Uterus (tissue), 4 donors: ENCODE results near the gene APOC3. TPM values are rescaled to one million over a fixed set of nuclear protein-coding genes. Genes with fewer than 3 reads are reported as not detected.

Source experiments
- DNase-seq, 2 donors: peaks; one replicate each; pipeline ENCODE4 v3.0.0-alpha.2; 2019 to 2020
- H3K27ac ChIP-seq, 2 donors: fragments of 200-600 bp; sonication (generic); 1 replicate in 1 of 2; 2 replicates in 1 of 2; pipeline ENCODE4 v1.5.1; 2016 to 2018
- H3K27me3 ChIP-seq, 2 donors: fragments of 200-600 bp; sonication (generic); one replicate each; pipeline ENCODE4 v1.5.1; 2018 to 2019; ENCODE audit warnings: control low read depth in 1 of 2
- H3K36me3 ChIP-seq, 2 donors: fragments of 200-600 bp; sonication (generic); one replicate each; pipeline ENCODE4 v1.5.1; 2019; ENCODE audit warnings: control low read depth in 1 of 2
- H3K4me1 ChIP-seq, 2 donors: fragments of 200-600 bp; sonication (generic); one replicate each; pipeline ENCODE4 v1.5.1; 2018 to 2019; ENCODE audit warnings: control low read depth in 1 of 2
- H3K4me3 ChIP-seq, 2 donors: fragments of 200-600 bp; sonication (generic); 1 replicate in 1 of 2; 2 replicates in 1 of 2; pipeline ENCODE4 v1.5.1; 2018 to 2019; ENCODE audit warnings: mild to moderate bottlenecking in 1 of 2
- H3K9me3 ChIP-seq, 2 donors: fragments of 200-600 bp; sonication (generic); one replicate each; pipeline ENCODE4 v1.5.1; 2019; ENCODE audit warnings: control low read depth in 1 of 2
- CTCF ChIP-seq, 4 experiments: fragments of 200-600 bp in 2 of 4; fragments of 450-650 bp in 2 of 4; sonication (generic) in 2 of 4; IDR thresholded peaks; one replicate each; pipeline ENCODE4 v1.5.1; 2016 to 2019; ENCODE audit warnings: antibody characterized with exemption in 4 of 4, mild to moderate bottlenecking in 2 of 4, moderate library complexity in 1 of 4
- POLR2A ChIP-seq, 2 donors: fragments of 450-650 bp; IDR thresholded peaks; one replicate each; pipeline ENCODE4 v1.6.1; 2016; ENCODE audit warnings: antibody characterized with exemption in 2 of 2, mild to moderate bottlenecking in 1 of 2, moderate library complexity in 1 of 2
- intact Hi-C: fragments of 100-400 bp; cut with DNase I; formaldehyde crosslinking; loops from one replicate; pipeline ENCODE4 v1.15.1; 2023; ENCODE audit warnings: low total_unique reads
- total RNA-seq, 4 donors: library from RNA; depleted of rRNA in 3 of 4; stranded (reverse); fragments of >200 nt in 3 of 4; gene quantifications; one replicate each; pipeline versions ENCODE4 v1.1.0 to v1.2.4, GENCODE V29; 2014 to 2023
- donor health status: DM: yes; HTN: yes; CAD: no.

The APOC3 gene
- total RNA-seq, 4 donors from 2014 or later = 1.2 TPM; not detected in 3

DNA sequence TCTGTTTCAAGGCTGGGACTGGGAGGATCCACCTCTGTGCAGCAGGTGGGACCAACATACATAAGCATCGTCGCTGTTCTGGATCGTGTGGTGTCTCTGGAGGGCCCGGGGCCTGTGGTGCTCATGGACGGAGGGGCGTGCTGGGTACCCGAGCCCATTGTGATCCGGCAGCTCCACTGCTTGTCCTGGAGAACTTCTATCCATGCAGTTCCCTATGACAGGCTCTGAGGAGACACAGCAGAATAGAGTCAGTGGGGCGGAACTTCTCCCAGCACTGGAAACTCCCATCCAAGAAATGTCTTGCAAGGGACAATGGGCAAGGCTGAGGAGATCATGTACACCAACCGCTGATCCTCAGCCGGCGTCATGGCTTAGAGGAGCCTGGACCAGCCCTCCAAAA lies 19.4 kb downstream of the APOC3 start:
- TF ChIP-seq POLR2A (IDR thresholded peaks at IDR 0.05) (no peak), CTCF (IDR thresholded peaks at IDR 0.05) (no peak)
- no peak for DNase-seq
- intact Hi-C loops = no loop called here
- no peaks in the 10 kb centered on the region for H3K27me3 ChIP-seq
- no peak overlapping the region for H3K27ac ChIP-seq
- H3K4me3 ChIP-seq = no peak overlapping the region
- peaks cover 0 to 8% of the 10 kb centered on the region in 2 donors for H3K4me1 ChIP-seq
- no peaks in the 10 kb centered on the region for H3K36me3 ChIP-seq
- H3K9me3 ChIP-seq = no peaks in the 10 kb centered on the region

DNA sequence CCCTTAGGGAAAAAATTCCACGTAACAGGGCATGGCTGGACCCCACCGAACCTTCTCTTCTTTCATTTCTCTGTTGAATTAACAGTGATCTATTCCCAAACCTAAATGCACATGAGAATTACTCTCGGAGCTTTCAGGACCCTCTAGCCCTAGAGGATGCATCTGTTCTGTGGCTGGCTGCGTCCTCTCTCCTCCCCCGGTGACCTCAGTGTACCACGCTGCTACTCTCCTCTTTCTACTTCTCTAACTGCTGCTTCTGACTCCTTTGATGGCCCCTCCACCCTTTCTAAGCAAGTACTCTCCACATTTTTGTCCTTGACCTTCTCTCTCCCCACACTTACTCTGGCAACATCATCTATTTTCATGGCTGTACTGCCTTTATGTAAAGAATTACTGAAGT lies 19.8 kb downstream of the APOC3 start:
- H3K27me3 ChIP-seq = no peaks in the 10 kb centered on the region
- no peak for DNase-seq
- H3K36me3 ChIP-seq = no peaks in the 10 kb centered on the region
- H3K4me1 ChIP-seq = peaks cover 0 to 8% of the 10 kb centered on the region in 2 donors
- H3K9me3 ChIP-seq = no peaks in the 10 kb centered on the region
- no peak overlapping the region for H3K4me3 ChIP-seq
- intact Hi-C loops = no loop called here
- H3K27ac ChIP-seq = no peak overlapping the region
- TF ChIP-seq POLR2A (IDR thresholded peaks at IDR 0.05) (no peak), CTCF (IDR thresholded peaks at IDR 0.05) (no peak)

GRCh38 chr11:116851626-116852025 lies 21.9 kb downstream of the APOC3 start:
- Histone ChIP-seq H3K27ac (peak overlapping the region in 1 of 2 donors; percentile 7), H3K9me3 (no peaks in the 10 kb centered on the region), H3K4me1 (peaks cover 0 to 8% of the 10 kb centered on the region in 2 donors), H3K36me3 (no peaks in the 10 kb centered on the region), H3K27me3 (no peaks in the 10 kb centered on the region), H3K4me3 (no peak overlapping the region)
- TF ChIP-seq CTCF (IDR thresholded peaks at IDR 0.05) = no peak
- TF ChIP-seq POLR2A (IDR thresholded peaks at IDR 0.05) = no peak
- no peak for DNase-seq
- intact Hi-C loops = no loop called here

- no peaks in the 10 kb centered on the region for H3K36me3 ChIP-seq
- no peak overlapping the region for H3K4me3 ChIP-seq
Measured at GRCh38 chr11:116852261-116853031, 22.7 kb downstream of the APOC3 start.

More at GRCh38 chr11:116852261-116853031, 22.7 kb downstream of the APOC3 start:
- Histone ChIP-seq H3K27ac (peak overlapping the region in 1 of 2 donors; percentile 7), H3K9me3 (no peaks in the 10 kb centered on the region), H3K27me3 (no peaks in the 10 kb centered on the region), H3K4me1 (peaks cover 0 to 8% of the 10 kb centered on the region in 2 donors)
- DNase-seq = peak; percentile 35 to 40
- TF ChIP-seq POLR2A (IDR thresholded peaks at IDR 0.05) = no peak
- no peak for TF ChIP-seq CTCF (IDR thresholded peaks at IDR 0.05)
- intact Hi-C loops = no loop called here
